NT2/D1 (cell line): ENCODE measurements around the gene RNF217.

ENCODE experiments used
- SUZ12 ChIP-seq: IDR thresholded peaks from 2 replicates; pipeline ENCODE4 v1.6.1; 2011; ENCODE audit not compliant: insufficient read length, insufficient read depth; ENCODE audit errors: extremely low read depth
- YY1 ChIP-seq: IDR thresholded peaks from 2 replicates; pipeline ENCODE4 v1.6.1; 2011; ENCODE audit not compliant: insufficient read length, insufficient read depth

DNA sequence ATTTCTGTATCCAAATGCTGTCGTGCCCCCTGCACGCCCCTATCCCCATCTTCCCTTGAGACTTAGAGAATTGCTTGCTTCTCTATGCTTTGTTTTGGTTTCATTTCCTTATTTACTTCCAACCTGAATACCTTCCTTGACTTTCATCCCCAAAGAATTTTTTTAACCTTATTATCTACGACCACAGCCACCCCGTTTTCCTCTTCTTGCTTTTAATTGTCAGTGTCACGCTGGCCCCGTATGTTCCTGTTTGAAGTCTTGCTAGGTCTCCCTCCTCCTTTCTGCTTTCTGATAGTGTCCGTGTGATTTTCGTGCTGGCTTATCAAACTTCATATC lies 40.1 kb downstream of the RNF217 start:
- no peak for TF ChIP-seq YY1
- TF ChIP-seq SUZ12, result no peak
